OCI-LY1 (cell line): ENCODE data around the gene UBE2G2.

Experiments used
- H2AFZ ChIP-seq: fragments of 200-600 bp; sonication (generic), shearing (Covaris generic); 2 replicates; pipeline ENCODE4 v1.6.0; 2014; ENCODE audit warnings: antibody characterized with exemption, mild to moderate bottlenecking, low read length
- H3F3A ChIP-seq: fragments of 200-600 bp; sonication (generic), shearing (Covaris generic); 2 replicates; pipeline ENCODE4 v1.6.0; 2014; ENCODE audit warnings: mild to moderate bottlenecking, antibody characterized with exemption, low read length, moderate library complexity; ENCODE audit not compliant: insufficient read depth
- H3K27ac ChIP-seq: fragments of 200-600 bp; sonication (generic); 2 replicates; pipeline ENCODE4 v1.5.1; 2014; ENCODE audit warnings: low read length, mixed run types, mild to moderate bottlenecking, low read depth; ENCODE audit not compliant: poor library complexity, severe bottlenecking
- H3K27me3 ChIP-seq: fragments of 200-600 bp; sonication (generic); 2 replicates; pipeline ENCODE4 v1.6.0; 2014; ENCODE audit warnings: antibody characterized with exemption, mild to moderate bottlenecking, low read length, moderate library complexity; ENCODE audit not compliant: insufficient read depth
- H3K36me3 ChIP-seq: fragments of 200-600 bp; sonication (generic); 2 replicates; pipeline ENCODE4 v1.6.1; 2014; ENCODE audit warnings: mild to moderate bottlenecking, antibody characterized with exemption, low read length, moderate library complexity, mixed read lengths; ENCODE audit not compliant: insufficient read depth
- H3K4me1 ChIP-seq: fragments of 200-600 bp; sonication (generic); 2 replicates; pipeline ENCODE4 v1.5.1; 2014; ENCODE audit warnings: mild to moderate bottlenecking, low read length, moderate library complexity; ENCODE audit not compliant: insufficient read depth, severe bottlenecking
- H3K4me2 ChIP-seq: fragments of 200-600 bp; sonication (generic), shearing (Covaris generic); 2 replicates; pipeline ENCODE4 v1.6.1; 2014; ENCODE audit warnings: low read length
- H3K4me3 ChIP-seq: fragments of 200-600 bp; sonication (generic); 2 replicates; pipeline ENCODE4 v1.5.1; 2014; ENCODE audit warnings: low read length, low read depth, mild to moderate bottlenecking, mixed read lengths; ENCODE audit not compliant: poor library complexity, severe bottlenecking
- H3K79me2 ChIP-seq: fragments of 200-600 bp; shearing (Covaris generic); 2 replicates; pipeline ENCODE4 v1.6.1; 2016; ENCODE audit warnings: mixed run types, low read length, mixed read lengths; ENCODE audit not compliant: insufficient read depth
- H3K9ac ChIP-seq: fragments of 200-600 bp; sonication (generic), shearing (Covaris generic); 2 replicates; pipeline ENCODE4 v1.6.1; 2014; ENCODE audit warnings: mild to moderate bottlenecking, low read length, mixed read lengths
- H3K9me2 ChIP-seq: fragments of 200-600 bp; sonication (generic), shearing (Covaris generic); 2 replicates; pipeline ENCODE4 v1.6.1; 2014; ENCODE audit warnings: low read depth, mild to moderate bottlenecking, low read length, mixed read lengths
- H3K9me3 ChIP-seq: fragments of 200-600 bp; shearing (Covaris generic); 2 replicates; pipeline ENCODE4 v1.6.1; 2014; ENCODE audit warnings: low read length, mixed read lengths
- H4K20me1 ChIP-seq: fragments of 200-600 bp; sonication (generic), shearing (Covaris generic); 2 replicates; pipeline ENCODE4 v1.6.0; 2016; ENCODE audit warnings: mild to moderate bottlenecking, low read length; ENCODE audit not compliant: insufficient read depth
- EZH2 ChIP-seq: fragments of 200-600 bp; sonication (generic), shearing (Covaris generic); IDR thresholded peaks from 2 replicates; pipeline ENCODE4 v1.8.0; 2017; ENCODE audit warnings: borderline replicate concordance, mixed run types, mild to moderate bottlenecking, antibody characterized with exemption, low read length, moderate library complexity, mixed read lengths
- TF ChIP-seq, protein P1 (sequence below): fragments of 200-600 bp; sonication (generic), shearing (Covaris generic); IDR thresholded peaks from 2 replicates; pipeline ENCODE4 v1.5.1; 2017; ENCODE audit warnings: mild to moderate bottlenecking, antibody characterized with exemption, low read length, moderate library complexity, mixed read lengths

The UBE2G2 gene, protein sequence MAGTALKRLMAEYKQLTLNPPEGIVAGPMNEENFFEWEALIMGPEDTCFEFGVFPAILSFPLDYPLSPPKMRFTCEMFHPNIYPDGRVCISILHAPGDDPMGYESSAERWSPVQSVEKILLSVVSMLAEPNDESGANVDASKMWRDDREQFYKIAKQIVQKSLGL

DNA sequence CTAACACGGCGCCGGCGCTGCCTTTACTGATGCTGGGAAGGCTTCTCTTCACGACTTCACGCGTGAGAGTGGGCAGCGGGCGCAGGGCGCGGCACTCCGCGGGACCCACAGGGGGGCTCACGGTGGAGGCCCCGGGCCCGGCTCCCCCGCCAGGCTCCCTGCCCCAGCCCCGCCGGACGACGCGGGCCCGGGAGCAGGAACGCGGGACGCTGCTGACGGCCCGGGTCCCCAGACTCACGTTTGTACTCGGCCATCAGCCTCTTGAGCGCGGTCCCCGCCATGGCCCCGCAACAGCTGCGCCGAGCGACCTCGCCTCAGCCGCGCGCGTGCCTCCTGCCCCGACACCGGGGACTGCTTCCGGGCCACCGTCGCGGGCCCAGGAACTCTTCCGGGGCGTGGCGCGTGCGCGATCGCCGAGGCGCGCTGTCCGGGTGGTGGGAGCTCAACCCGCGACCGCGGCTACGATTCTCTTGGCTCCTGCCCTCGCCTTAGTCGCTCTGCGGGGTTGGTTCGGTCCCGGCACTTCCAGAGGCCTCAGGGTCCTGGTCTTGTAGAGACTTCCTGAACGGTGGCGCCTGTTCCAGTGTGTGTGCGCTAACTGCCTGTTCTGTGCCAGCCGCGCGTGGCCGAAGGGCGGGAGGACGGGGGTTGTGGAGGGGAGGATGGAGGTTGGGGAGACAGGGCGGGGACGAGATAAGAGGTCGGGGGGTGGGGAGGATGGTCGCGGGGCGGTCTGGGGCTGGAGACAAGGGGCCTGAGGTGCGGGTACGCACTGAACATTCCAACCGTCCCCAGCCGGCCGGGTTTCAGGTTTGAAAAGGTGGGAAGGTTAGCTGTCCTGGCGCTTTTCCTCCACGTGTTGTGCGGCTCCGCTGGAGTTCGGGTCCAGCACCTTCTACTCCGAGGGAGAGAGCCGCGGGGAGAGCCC, at the start of gene UBE2G2:
Gene UBE2G2, minus strand, starts transcription at position 353 of the 928 bp plus-strand sequence. Its CDS starts 72 bp downstream, at position 281.
- no peaks in the 10 kb centered on the region for H3K9me2 ChIP-seq
- H3K9me3 ChIP-seq, result no peaks in the 10 kb centered on the region
- TF ChIP-seq EZH2, result no peak
- TF ChIP-seq, protein P1, sequence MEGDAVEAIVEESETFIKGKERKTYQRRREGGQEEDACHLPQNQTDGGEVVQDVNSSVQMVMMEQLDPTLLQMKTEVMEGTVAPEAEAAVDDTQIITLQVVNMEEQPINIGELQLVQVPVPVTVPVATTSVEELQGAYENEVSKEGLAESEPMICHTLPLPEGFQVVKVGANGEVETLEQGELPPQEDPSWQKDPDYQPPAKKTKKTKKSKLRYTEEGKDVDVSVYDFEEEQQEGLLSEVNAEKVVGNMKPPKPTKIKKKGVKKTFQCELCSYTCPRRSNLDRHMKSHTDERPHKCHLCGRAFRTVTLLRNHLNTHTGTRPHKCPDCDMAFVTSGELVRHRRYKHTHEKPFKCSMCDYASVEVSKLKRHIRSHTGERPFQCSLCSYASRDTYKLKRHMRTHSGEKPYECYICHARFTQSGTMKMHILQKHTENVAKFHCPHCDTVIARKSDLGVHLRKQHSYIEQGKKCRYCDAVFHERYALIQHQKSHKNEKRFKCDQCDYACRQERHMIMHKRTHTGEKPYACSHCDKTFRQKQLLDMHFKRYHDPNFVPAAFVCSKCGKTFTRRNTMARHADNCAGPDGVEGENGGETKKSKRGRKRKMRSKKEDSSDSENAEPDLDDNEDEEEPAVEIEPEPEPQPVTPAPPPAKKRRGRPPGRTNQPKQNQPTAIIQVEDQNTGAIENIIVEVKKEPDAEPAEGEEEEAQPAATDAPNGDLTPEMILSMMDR, result no peak
- no peak within 1 kb of the TSS for H2AFZ ChIP-seq
- H3K27me3 ChIP-seq, result no peaks in the 10 kb centered on the region
- peaks cover 45% of the 10 kb centered on the region for H3K79me2 ChIP-seq
- no peaks in the 10 kb centered on the region for H4K20me1 ChIP-seq
- peak within 1 kb of the TSS; percentile 86 for H3K4me2 ChIP-seq
- no peaks in the 10 kb centered on the region for H3F3A ChIP-seq
- peaks cover 65% of the 10 kb centered on the region for H3K36me3 ChIP-seq
- H3K4me1 ChIP-seq, result peaks cover 30% of the 10 kb centered on the region
- peak within 1 kb of the TSS; percentile 90 for H3K9ac ChIP-seq
- peak within 1 kb of the TSS; percentile 32 for H3K27ac ChIP-seq
- peak within 1 kb of the TSS; percentile 85 for H3K4me3 ChIP-seq

DNA sequence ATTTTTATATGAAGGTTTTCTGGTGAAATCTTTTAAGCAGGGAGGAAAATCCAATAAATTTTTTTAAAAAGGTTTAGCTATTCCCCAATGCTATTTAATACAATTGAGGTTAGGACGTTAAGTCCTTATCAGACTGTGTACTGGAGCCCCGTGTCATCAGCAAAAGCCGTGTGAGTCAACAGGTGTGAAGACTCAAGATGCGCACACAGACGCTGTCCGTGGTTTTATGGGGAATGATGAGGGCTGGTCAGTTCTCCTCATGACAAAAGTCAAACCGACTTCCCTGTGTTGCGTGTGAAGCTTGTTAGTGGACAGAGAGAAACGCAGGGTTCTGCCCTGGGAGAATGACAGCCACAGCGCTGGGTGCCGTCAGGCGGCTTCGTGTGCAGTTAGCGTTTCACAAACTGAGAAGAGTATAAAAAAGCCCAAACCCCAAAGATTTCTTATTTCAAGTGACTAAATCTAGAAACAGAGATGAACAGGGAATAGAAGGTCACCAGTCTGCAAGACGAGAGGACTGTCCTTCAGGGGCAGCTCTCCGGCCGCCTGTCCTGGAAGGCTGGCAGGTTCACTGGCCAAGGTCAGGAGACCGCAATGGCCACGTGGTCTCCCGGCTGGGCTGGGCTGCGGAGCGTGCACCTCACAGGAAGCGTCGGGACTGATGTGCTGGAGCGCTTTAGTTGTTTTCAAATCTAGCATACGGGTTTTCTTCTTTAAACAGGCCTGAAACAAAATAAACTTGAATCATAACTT, 49.5 kb upstream of the UBE2G2 start:
- no peak overlapping the region for H3K27ac ChIP-seq
- no peaks in the 10 kb centered on the region for H4K20me1 ChIP-seq
- TF ChIP-seq, protein P1, result no peak
- TF ChIP-seq EZH2, result no peak
- no peaks in the 10 kb centered on the region for H3K9me2 ChIP-seq
- no peaks in the 10 kb centered on the region for H3K79me2 ChIP-seq
- no peak overlapping the region for H3K4me2 ChIP-seq
- H2AFZ ChIP-seq, result no peak overlapping the region
- peaks cover 5% of the 10 kb centered on the region for H3K4me1 ChIP-seq
- H3F3A ChIP-seq, result no peaks in the 10 kb centered on the region
- no peaks in the 10 kb centered on the region for H3K9me3 ChIP-seq
- H3K9ac ChIP-seq, result no peak overlapping the region
- H3K36me3 ChIP-seq, result peaks cover 52% of the 10 kb centered on the region
- no peak overlapping the region for H3K4me3 ChIP-seq
- no peaks in the 10 kb centered on the region; the same call in 1 of the 2 replicates for H3K27me3 ChIP-seq

DNA sequence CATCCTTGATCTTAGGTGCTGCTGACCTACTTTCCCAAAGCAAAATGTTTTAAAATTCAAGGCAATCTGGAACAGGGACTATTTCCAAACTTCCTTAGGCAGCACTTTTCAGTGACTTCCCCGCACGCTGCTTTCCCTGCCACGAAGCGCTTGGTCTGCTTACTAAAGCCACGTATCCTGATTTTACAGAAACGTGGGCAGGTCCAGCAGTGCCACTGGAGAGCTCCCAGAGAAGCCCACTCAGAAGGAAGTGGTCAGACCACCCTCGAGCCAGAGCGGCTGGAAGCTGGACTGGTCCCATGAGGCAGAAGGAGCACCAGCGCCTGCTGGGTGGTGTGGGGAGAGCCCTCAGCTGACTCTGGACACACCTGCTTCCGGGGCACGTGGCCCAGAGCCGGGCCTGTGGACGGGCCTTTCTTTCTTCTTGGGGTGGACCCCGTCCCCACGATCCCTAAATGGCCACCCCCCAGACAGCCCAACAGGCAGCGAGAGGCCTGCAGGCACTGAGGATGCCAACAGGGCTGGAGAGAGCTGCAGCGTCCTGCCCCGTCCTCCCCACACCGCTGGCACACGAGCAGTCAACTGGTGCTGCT, 48.7 kb upstream of the UBE2G2 start:
- H3K4me3 ChIP-seq, result no peak overlapping the region
- H3K79me2 ChIP-seq, result no peaks in the 10 kb centered on the region
- no peaks in the 10 kb centered on the region for H3K9me2 ChIP-seq
- no peak for TF ChIP-seq EZH2
- TF ChIP-seq, protein P1, result no peak
- H4K20me1 ChIP-seq, result no peaks in the 10 kb centered on the region
- H3F3A ChIP-seq, result no peaks in the 10 kb centered on the region
- H3K27me3 ChIP-seq, result no peaks in the 10 kb centered on the region; the same call in 1 of the 2 replicates
- H3K36me3 ChIP-seq, result peaks cover 44% of the 10 kb centered on the region
- no peak overlapping the region for H2AFZ ChIP-seq
- H3K9me3 ChIP-seq, result no peaks in the 10 kb centered on the region
- H3K9ac ChIP-seq, result no peak overlapping the region
- peaks cover 12% of the 10 kb centered on the region for H3K4me1 ChIP-seq
- H3K27ac ChIP-seq, result no peak overlapping the region
- H3K4me2 ChIP-seq, result no peak overlapping the region
